ENCODE results near the gene VPS13C.

Gene VPS13C

DNA sequence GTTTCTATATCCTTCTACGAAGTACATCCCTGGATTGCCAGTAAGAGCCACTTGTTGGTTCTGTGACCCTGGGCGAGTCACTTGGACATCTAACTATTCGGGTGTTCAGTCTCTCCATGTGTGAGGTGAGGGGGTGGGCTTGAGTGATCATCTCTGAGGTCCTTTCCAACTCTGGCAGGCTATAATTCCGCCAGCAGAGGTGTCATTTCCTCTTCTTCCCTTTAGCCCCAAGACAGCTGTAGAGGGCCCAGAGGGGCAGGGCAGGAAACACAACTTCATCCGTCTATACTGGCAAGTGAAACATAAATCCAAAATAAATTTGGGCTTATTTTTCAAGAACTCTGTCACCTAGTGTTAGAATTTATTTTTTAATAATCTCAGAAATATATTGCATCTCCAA, 44.6 kb upstream of the VPS13C start:
- Histone ChIP-seq H3K27ac (no peak overlapping the region), H3K4me3 (no peak overlapping the region)
- DNase-seq (ENCODE audit: low spot score): no peak
- TF ChIP-seq, protein P1, sequence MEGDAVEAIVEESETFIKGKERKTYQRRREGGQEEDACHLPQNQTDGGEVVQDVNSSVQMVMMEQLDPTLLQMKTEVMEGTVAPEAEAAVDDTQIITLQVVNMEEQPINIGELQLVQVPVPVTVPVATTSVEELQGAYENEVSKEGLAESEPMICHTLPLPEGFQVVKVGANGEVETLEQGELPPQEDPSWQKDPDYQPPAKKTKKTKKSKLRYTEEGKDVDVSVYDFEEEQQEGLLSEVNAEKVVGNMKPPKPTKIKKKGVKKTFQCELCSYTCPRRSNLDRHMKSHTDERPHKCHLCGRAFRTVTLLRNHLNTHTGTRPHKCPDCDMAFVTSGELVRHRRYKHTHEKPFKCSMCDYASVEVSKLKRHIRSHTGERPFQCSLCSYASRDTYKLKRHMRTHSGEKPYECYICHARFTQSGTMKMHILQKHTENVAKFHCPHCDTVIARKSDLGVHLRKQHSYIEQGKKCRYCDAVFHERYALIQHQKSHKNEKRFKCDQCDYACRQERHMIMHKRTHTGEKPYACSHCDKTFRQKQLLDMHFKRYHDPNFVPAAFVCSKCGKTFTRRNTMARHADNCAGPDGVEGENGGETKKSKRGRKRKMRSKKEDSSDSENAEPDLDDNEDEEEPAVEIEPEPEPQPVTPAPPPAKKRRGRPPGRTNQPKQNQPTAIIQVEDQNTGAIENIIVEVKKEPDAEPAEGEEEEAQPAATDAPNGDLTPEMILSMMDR (IDR thresholded peaks at IDR 0.05): no peak

DNA sequence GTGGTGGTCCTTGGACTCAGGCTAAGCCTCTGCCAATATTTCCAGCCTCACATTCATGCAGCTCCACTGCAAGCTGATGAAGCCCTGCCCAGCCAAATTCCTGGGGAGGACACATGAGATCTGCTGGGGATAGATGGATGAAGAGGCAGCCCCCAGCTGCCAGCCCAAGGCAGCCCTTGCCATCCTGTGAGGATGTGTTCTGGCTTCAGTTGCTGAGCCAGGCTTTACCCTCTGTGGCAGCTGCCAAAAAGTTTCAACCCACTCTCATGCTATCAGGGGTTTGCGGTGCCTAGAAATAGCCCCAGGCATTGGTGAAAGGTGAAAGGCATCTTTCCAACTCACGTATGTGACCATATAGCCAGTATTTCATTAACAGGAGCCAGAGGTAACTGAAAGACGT, 44.2 kb upstream of the VPS13C start:
- H3K27ac ChIP-seq: no peak overlapping the region
- no peak overlapping the region for H3K4me3 ChIP-seq
- TF ChIP-seq, protein P1 (IDR thresholded peaks at IDR 0.05): no peak
- DNase-seq (ENCODE audit: low spot score): no peak

- DNase-seq (ENCODE audit: low spot score): no peak
- TF ChIP-seq, protein P1 (IDR thresholded peaks at IDR 0.05): no peak
- H3K27ac ChIP-seq: no peak overlapping the region
- H3K4me3 ChIP-seq: no peak overlapping the region
Measured at GRCh38 chr15:62103431-62103830, 43.2 kb upstream of the VPS13C start.

- no peak for DNase-seq (ENCODE audit: low spot score)
- TF ChIP-seq, protein P1 (IDR thresholded peaks at IDR 0.05): no peak
- Histone ChIP-seq H3K27ac (peak overlapping the region in 1 of 2 donors; percentile 40), H3K4me3 (peak overlapping the region; percentile 5)
Measured at GRCh38 chr15:62099094-62099601, 38.9 kb upstream of the VPS13C start.

- TF ChIP-seq, protein P1 (IDR thresholded peaks at IDR 0.05): no peak
- H3K27ac ChIP-seq: no peak overlapping the region
- H3K4me3 ChIP-seq: no peak overlapping the region
- DNase-seq (ENCODE audit: low spot score): no peak
Measured at GRCh38 chr15:62094388-62094787, 34.1 kb upstream of the VPS13C start.

GRCh38 chr15:62093809-62094208, 33.6 kb upstream of the VPS13C start:
- no peak for DNase-seq (ENCODE audit: low spot score)
- TF ChIP-seq, protein P1 (IDR thresholded peaks at IDR 0.05): no peak
- no peak overlapping the region for H3K27ac ChIP-seq
- H3K4me3 ChIP-seq: no peak overlapping the region

GRCh38 chr15:62090988-62091387, 30.7 kb upstream of the VPS13C start:
- Histone ChIP-seq H3K4me3 (no peak overlapping the region), H3K27ac (no peak overlapping the region)
- TF ChIP-seq, protein P1 (IDR thresholded peaks at IDR 0.05): no peak
- DNase-seq (ENCODE audit: low spot score): no peak
